NCI-H1436 (cell line): ENCODE results near the gene ZNF275.
A peak's percentile ranks its signal among the peaks of the same experiment; 100 is the strongest.
"Not testable (repeated sequence)": the region's sequence is repeated elsewhere in the genome, so short reads cannot be mapped to it uniquely, and the experiment has no call there.

Experiments
- DNase-seq: peaks from one replicate; lab custom pipeline; 2025; lab: John Stamatoyannopoulos, UW

Gene ZNF275

DNA sequence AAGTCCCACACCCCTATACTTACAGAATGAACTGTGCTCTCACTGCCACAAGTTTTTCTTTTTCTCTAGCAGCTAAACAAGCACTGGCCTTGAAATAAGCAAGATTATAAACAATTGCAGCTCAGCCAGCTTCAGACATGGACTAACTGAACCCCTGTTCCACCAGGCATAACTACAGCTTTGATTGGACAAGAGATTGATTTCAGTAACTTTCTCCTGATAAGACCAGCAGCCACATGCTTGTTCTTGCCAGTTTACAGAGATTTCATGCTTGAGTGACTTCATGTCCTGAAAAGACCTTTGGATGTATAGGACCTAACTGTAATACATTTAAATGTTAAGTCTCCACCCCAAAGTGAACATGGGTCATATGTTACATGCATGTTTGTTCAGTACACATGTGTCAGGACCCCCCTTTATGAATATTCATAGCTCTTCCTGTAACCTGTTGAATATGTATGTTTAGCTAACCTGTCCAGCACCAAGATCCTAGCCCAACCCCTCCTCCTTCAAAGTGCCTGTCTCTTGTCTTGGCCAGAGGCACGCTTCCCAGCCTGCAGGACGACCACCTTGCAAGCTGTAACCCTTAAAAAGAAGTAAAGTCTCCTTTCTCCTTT is 27.9 kb downstream of the ZNF275 start:
- no peak for DNase-seq

DNA sequence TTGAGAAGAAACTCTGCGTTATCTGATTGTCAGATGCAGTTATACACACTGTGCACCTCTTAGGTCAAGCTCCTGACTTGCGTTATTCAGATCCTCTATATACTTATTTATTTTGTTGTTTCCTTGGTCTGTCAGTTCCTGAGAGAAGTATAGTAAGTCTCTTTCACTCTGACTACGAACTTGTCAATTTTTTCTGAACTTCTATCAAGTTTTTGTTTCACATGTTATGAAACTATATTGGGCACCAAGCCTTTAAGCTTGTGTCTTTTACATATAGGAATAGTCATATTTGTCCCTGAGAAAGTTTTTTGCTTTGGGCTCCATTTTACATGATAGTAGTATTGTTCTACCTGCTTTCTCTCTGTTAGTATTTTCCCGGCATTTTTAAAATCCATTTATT is 31.7 kb downstream of the ZNF275 start:
- no peak for DNase-seq

DNA sequence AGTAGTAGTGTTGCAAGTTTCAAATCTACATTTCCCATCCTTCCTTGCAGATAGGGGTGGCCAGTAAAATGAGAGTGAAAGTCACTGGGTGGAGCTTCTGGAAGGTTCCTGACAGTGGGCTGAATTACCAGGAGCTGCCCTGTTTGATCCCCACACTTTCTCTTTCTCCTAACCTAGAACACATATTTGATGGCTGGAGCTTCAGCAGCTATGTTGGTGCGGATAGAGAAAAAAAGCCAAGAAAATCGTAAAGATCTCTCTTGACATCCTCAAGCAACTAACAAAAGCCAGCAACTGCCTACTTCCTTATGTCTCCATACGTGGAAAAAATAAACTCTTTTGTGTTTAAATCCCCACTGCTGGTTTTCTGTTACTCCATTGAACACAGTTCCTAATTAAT is 32.2 kb downstream of the ZNF275 start:
- no peak for DNase-seq

DNA sequence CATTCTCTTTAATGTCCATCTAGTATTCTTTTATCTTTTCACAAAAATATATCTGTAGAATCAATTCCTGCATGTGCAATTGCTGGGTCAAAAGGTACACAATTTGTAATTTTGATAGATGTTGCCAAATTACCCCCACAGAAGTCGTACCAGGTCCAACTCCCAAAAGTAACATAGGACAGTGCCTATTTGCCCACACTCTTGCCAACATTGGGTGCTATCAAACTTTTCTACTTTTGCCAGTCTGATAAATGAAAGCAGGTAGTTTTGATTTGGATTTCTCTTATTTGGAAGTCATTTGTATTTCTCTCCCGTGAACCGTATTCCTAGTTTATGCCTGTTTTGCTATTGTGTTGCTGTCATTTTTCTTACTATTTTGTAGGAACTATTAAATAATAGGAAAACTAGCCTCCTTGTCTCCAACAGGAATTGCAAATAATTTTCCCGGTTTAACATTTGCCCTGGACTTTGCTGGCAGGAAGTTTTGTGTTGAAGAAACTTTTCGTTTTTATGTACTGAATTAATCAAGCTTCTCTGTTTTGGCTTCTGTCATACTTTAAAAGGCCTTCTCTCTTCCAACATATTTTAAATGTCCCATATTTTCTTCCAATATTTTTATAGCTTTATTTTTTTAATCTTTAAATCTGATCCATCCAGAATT is 33.1 kb downstream of the ZNF275 start:
- DNase-seq = no peak

DNA sequence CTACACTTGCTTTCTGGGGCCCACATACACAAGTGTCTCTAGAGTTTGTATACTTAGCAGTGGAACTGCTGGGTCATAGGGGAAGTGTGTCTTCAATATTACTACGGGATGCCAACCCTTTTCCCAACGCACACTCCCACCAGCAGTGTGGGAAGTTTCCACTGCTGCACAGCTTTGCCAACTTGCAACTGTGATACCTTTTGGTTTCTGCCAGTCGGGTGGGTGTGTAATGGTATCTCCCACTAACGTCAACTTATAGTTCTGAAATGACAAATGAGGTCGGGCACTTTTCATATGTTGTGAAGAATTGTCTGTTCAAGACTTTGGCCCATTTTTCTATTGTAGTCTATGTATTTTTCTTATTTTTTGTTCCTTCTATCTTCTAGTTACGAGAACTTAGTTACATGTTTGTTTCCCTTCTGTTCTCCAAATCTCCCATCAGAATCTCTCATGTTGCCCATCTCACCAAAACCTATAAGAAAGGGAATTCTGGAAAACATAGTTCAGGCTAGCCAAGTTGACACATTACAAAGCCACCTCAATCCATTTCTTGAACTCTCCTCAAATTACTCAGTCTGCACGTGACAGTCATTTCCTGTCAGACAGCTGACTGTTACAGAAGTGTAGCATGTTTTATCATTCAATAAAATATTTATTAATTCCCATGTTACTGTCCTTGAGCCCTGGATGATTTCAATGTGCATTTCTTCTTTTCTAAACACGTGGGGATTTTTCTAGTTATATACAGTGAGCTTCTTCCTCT is 36.5 kb downstream of the ZNF275 start:
- DNase-seq = no peak

DNA sequence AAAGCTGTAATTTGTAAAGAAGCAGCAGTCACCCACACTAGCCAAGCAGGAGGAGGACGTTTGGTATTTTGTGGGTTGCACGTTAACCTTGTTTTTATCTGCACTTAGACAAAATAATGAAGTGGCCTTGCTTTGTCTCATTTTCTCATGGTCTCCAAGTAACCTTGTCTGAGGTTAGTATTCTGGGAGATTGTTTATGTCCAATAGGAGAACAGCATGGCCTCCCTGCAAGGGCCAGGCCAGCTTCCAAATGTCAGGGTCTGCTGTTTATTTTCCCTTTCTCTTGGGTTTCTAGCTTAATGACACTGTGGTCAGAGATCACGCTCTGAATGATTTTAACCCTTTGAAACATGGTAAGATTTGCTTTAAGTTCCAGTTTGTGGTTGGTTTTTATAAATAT is 37.3 kb downstream of the ZNF275 start:
- DNase-seq = no peak

DNA sequence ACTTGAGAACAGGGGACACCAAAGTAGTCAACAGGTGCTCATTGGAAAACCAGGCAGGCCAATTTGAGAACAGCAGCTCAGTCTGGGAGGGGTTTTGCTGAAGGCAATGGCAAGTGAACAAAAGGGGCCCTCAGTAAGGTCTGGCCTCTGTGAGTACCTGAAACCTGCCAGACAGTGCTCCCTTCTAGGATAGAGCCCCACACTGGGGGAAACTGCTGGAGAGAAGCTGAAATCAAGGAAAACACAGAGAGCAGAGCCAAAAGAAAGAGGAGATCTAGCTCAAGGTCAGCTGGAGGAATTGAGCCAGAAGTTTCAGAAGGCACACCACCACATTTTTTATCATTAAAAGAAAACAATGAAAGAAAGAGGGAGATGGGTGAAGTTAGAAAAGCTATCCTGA is 39.0 kb downstream of the ZNF275 start:
- no peak for DNase-seq

DNA sequence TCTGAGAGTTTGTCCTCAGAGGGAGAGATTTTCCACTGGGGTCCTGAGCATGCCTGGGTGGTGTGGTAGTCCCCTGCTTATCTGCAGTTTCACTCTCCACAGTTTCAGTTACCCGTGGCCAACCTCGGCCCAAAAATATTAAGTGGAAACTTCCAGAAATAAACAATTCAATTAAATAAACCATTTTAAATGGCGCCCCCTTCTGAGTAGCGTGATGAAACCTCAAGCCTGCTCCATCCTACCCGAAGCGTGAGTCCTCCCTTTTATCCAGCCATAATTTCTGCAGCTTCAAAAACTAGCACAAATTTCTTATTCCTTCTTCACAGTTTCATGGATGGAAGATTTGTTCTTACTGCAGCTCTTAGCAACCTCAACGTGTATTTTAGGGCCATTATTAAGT is 40.5 kb downstream of the ZNF275 start:
- DNase-seq = no peak

DNA sequence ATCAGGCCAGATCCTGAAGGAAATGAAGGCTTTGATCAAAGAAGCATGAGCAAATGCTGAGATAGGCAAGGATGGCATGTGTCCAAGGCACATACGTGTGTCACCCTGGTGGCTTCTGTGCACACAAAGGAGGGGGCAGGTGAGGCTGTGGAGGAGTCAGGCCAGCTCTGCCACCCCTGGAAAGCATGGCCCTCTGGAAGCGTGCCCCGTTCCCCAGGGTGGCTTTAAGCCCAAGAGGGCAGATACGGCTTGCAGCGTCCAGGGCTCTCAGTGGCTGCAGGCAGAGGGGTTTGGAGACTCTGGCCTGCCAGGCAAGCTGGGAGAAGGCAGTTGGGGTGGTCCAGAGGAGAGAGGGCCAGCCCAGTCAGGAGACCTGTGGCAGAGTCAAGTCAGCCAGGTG is 41.6 kb downstream of the ZNF275 start:
- DNase-seq = no peak

DNA sequence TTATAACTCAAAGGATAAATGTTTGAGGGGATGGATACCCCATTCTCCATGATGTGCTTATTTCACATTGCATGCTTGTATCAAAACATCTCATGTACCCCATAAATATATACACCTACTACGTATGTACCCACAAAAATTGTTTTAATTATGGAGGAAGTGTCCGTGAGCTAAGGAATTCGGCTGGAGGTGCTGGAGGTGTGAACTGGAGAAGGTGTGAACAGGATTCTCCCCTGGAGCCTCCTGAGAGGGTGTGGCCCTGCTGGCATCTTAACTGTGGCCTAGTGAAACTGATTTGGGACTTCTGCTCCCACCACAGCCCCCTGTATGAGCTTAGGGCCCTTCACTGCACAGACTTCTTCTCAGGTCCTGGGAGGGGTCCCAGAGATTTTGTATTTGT is 43.8 kb downstream of the ZNF275 start:
- DNase-seq = no peak

DNA sequence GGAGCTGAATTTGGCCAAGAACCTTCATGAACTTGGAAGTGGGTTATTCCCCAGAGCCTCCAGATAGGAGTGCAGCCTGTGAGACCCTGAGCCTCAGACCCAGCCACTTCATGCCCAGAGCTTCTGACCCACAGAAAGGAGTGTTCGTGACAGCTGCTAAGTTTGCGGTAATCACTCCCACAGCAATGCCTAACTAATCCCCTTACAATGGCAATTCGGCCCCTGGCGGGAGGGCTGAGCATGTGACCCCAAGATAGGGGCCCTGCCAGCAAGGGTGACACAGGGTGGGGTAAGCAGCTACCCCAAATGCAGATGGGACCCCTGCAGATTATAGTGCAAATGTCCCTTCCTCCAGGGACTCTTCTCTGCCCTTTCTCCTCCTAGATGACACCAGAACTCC is 44.7 kb downstream of the ZNF275 start:
- DNase-seq = no peak

DNA sequence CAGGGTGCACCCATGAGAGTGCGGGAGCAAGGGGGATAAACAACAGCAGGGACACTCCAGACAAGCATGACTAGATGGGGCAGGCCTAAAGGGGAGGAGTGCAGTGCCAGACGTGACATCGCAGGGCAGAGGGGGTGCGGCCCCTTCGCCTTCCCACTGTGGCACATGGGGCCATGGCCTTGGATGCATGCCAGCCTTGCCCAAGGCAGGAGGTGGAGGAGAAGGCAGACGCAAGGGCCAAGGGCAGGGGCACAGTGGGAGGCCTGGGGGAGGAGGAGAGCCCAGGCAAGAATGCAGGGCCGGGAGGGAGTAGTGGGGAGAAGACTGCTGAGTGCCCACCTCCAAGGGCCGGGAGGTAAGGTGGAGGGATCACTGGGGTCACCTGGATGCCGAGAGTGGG is 45.6 kb downstream of the ZNF275 start:
- DNase-seq = no peak

DNA sequence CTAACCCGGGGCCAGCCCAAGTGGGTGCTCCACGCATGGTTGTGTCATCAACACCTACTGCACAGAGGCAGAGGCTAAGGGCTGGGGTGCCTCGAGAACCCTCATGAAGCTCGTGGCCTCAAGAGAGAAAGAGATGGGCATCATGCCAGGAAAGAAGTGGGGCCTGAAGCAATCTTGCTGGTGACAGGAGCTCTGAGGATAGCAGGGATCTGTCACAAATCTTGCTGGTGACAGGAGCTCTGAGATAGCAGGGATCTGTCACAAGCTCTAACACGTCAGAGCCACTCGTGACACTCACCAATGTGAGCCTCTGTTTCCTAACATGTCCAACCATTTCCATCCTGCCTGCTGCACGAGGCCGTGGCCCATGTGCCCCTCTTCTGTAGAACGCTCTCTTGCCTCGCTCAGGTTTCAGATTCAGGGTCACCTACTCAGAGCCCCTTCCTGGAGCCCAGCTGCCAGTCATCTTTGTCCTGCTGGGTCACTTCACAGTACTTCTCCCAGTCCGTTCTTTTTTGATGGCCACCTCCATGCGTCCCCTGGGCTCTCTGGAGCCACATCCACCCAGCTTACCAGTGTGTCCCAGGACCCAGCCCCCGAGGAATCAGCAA is 46.1 kb downstream of the ZNF275 start:
- peak; percentile 16 for DNase-seq

DNA sequence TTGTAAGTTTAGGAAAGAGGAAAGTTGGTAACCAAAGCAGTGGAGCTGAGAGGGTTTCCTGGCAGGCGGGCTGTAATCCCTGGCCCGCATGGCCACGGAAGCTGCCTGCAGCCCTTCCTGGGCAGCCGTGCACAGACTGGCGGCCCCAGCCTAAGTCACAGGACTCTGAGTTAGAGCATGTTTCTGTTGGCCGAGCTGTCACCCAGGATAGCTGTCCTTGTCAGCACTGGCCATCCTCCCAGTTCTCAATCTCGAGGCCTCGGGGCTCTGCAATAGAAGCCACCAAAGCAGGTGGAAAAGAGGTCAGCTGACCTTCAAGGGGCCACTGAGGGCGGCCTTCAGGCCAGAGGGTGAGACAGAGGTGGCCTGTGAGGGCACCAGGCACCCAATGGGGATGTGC is 46.7 kb downstream of the ZNF275 start:
- DNase-seq = no peak

DNA sequence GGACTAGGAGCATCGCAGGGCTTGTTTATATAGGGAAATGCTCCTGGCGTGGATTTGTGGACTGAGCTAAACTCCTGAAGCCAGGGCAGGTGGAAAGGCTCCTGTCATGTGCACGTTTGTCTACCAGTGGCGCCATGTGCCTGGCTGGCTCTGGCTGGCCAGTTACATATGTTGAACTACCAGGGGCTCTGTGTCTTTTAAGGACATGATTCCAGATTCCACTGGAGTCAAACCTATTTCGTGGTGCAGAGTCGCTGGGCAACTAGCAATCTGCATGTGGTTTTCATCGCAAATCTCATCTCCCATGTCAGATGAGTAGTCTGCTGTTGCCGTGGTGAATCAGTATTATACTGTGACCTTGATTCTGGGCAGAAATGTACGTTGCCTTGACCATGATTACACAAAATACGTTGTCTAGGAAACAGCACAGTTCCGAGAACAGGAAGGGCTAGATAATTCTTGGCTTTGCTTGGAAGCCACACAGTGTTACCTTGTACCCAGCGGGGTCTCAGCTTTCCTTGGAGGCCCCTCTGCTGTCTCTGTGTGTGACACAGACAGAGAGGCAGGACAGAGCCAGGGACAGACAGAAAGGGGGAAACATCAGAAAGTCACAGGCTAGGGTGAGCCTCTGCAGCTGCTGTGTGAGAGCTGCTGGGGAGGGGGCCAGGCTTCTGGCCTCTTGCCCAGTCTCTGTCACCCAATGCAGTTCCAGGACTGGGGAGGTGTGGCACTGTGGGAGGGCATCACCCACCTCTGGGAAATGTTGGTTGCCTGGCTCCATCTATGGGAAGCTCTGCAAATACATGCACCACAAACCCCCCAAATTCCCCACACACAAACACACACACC is 48.0 kb downstream of the ZNF275 start:
- peak; percentile 84 for DNase-seq

DNA sequence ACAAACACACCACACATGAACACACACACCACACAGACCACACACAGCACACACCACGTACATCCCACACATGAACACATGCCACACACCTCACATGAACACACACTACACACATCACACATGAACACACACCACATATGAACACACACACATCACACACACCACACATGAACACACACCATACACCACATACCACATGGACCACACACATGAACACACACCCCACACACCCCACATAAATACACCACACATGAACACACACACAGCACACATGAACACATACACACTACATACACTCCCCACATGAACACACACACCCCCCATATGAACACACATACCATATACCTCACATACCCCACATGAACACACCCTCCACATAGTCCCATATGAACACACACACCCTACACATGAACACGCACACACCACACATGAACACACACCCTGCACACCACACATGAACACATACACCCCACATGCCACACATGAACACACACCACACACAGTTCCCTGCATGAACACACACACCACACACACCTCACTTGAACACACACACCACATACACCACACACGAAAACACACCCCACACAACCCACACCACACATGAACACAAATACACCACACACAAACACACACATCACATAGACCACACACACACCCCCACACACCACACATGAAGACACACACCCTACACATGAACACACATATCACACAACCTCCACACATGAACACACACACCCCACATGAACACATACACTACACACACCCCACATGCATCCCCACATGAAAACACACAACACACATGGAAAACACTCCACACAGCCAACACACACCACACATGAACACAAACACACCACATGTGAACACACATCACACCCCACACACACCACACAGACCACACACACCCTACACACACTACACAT is 48.9 kb downstream of the ZNF275 start:
- no peak for DNase-seq

DNA sequence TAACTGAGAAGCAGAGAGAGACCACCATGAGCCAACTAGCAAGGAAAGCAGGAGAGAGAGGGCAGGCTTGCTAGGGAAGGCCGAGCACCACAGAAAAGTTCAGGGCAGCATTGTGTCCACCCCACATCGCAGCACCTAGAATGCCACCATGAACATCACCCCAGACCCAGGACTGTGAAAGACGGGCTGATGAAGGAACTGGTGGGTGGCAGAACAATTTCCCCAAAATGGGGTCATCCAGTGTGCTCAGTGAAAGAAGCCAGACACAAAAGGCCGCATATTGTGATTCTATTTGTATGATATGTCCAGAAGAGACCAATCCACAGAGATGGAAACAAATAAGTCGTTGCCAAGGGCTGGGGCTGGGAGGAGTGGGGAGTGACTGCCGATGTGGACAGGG is 50.4 kb downstream of the ZNF275 start:
- no peak for DNase-seq

DNA sequence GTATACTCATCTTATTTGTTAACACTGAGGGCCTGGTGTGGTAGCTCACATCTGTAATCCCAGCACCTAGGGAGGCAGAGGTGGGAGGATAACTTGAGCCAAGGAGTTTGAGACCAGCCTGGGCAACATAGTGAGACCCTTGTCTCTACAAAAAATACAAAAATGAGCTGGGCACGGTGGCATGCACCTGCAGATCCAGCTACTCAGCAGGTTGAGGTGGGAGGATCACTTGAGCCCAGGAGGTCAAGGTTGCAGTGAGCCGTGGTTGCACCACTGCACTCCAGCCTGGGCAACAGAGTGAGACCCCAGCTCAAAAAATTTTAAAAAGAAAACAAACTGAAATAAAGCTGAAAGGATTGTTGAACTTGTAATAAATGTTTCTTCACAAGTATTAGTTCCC is 51.0 kb downstream of the ZNF275 start:
- DNase-seq = not testable (repeated sequence)

DNA sequence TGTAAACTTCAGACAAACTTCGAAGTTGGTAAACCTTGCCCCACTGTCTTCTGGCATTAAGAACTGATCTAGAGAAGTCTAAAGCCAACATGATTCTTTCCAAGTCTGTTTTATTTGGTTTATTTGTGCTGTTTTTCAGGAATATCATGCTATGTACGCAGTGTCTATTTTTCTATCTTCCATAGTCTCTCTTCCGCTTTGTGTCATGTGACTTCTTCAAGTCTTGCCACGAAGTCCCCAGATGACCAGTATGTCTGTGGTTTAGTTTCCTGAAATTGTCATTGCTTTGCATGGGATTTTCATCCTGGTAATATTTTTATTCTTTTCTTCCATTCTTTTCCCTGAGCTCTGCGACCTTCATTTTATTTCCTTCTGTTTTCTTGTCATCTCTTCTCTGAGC is 52.1 kb downstream of the ZNF275 start:
- no peak for DNase-seq

DNA sequence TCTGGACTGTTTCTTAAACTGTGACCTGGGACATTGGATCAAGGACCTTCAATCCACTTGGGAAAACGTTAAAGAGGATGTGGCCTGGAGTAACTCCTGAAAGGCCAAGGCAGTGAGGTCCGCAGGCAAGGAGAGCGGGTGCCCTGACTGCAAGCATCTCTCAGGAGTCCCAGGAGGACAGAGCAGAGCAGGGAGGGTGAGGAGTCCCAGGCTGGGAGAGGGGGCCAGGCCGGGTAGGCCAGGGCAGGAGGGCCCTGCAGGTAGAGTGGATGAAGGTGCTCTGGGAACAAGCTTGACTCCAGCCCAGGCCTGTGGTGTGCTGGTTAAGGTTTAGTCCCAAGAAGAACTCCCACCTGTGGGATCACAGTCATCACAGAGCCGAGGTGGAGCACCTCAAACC is 53.4 kb downstream of the ZNF275 start:
- DNase-seq = no peak
